Measurements from ENCODE around the gene SMARCC1. TPM values are rescaled to one million over a fixed set of nuclear protein-coding genes. Genes with fewer than 3 reads are reported as not detected.
"Not testable (repeated sequence)": the region's sequence is repeated elsewhere in the genome, so short reads cannot be mapped to it uniquely, and the experiment has no call there.

SMARCC1 gene
- total RNA-seq, 2 donors from 2014 or later = 25.9 to 34.3 TPM

DNA sequence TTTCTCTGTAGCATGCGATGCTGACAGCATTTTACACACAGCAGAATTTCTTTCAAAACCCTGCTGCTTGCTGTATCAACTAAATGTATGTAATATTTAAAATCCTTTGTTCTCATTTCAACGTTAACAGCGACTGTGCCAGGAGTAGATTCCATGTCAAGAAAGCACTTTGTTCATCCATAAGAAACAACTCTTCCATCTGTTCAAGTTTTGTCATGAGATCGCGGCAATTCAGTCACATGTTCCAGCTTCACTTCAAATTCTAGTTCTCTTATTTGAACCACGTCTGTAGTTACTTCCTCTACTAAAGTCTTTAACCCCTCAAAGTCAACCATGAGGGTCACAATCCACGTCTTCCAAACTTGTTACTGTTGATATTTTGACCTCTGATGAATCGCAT is 50.6 kb downstream of the SMARCC1 start:
- Histone ChIP-seq H3K9me3 (no peaks in the 10 kb centered on the region), H3K27me3 (no peaks in the 10 kb centered on the region), H3K4me1 (no peaks in the 10 kb centered on the region), H3K4me3 (no peak overlapping the region), H3K27ac (no peak overlapping the region), H3K36me3 (replicated peaks in 1 of 2; ENCODE audit: insufficient read depth in 1 of 2, low read depth in 2 of 2) (peaks cover 21 to 27% of the 10 kb centered on the region in 2 donors)
- DNase-seq (no peak), ATAC-seq (no peak)
- 84 to 88% methylated on average over 8 of the region's 8 CpGs for WGBS, 2 donors
- TF ChIP-seq, protein P1, sequence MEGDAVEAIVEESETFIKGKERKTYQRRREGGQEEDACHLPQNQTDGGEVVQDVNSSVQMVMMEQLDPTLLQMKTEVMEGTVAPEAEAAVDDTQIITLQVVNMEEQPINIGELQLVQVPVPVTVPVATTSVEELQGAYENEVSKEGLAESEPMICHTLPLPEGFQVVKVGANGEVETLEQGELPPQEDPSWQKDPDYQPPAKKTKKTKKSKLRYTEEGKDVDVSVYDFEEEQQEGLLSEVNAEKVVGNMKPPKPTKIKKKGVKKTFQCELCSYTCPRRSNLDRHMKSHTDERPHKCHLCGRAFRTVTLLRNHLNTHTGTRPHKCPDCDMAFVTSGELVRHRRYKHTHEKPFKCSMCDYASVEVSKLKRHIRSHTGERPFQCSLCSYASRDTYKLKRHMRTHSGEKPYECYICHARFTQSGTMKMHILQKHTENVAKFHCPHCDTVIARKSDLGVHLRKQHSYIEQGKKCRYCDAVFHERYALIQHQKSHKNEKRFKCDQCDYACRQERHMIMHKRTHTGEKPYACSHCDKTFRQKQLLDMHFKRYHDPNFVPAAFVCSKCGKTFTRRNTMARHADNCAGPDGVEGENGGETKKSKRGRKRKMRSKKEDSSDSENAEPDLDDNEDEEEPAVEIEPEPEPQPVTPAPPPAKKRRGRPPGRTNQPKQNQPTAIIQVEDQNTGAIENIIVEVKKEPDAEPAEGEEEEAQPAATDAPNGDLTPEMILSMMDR (IDR thresholded peaks at IDR 0.05) = no peak
- TF ChIP-seq POLR2A (IDR thresholded peaks at IDR 0.05) = no peak
- intact Hi-C loops (cut with DNase I) = no loop called here

DNA sequence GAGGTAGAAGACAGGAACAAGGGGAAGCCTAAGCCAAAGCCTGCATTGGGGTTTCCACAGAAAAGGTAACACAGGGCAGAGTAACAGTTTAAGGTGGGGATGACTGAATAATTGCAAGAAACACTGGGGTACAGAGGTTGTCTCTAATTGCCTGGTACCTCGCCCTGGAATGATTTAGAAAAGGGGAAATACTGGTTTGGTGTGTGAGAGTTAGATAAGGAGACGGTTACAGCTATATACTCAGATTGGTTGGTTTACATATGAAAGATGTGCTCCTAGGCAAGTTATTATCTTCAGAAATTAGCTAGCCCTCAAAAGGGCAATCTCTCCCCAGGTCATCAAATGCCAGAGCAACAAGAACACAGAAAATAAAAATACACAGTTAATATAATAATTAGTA is 58.8 kb downstream of the SMARCC1 start:
- DNase-seq (no peak), ATAC-seq (no peak)
- 49 to 52% methylated on average over 2 of the region's 2 CpGs for WGBS, 2 donors
- TF ChIP-seq POLR2A (IDR thresholded peaks at IDR 0.05) = no peak
- intact Hi-C loops (cut with DNase I) = no loop called here
- Histone ChIP-seq H3K36me3 (replicated peaks in 1 of 2; ENCODE audit: insufficient read depth in 1 of 2, low read depth in 2 of 2) (peaks cover 0 to 15% of the 10 kb centered on the region in 2 donors), H3K9me3 (no peaks in the 10 kb centered on the region), H3K4me3 (no peak overlapping the region), H3K27ac (no peak overlapping the region), H3K27me3 (no peaks in the 10 kb centered on the region), H3K4me1 (no peaks in the 10 kb centered on the region)

DNA sequence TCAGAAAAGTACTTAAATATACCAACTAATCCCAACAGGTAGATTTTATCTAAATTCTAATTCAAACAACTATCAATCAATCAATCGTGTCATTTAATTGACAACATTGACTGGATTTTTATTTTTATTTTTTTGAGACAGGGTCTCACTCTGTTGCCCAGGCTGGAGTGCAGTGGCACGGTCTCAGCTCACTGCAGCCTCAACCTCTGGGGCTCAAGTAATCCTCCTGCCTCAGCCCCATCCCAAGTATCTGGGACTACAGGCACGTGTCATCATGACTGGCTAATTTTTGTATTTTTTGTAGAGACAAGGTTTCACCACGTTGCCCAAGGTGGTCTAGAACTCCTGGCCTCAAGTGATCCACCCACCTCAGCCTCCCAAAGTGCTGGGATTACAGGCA is 64.2 kb downstream of the SMARCC1 start:
- H3K27me3 ChIP-seq; DNase-seq; H3K4me1 ChIP-seq; H3K4me3 ChIP-seq; H3K27ac ChIP-seq; H3K9me3 ChIP-seq; intact Hi-C loops (cut with DNase I); ATAC-seq: not testable (repeated sequence)
- H3K36me3 ChIP-seq (replicated peaks in 1 of 2; ENCODE audit: insufficient read depth in 1 of 2, low read depth in 2 of 2) = peaks cover 0 to 21% of the 10 kb centered on the region in 2 donors
- 92 to 94% methylated on average over 4 of the region's 4 CpGs for WGBS, 2 donors

DNA sequence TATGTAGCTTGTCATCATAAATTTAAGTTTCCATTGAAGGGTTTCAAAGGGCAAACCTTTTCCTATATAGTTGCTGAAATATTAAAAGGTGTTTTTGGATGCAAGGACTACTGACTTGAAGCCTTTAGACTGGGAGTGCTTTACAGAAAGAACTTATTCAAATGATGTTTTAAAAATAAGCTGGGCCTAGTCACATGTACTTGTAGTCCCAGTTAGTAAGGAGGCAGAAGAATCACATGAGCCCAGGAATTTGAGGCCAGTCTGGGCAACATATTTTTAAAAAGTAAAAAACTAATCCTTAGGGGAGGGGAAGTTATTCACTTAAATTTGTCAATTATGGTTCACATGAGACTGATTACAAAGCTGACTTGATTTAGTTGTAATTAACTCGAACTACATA is 65.0 kb downstream of the SMARCC1 start:
- DNase-seq = no peak
- Histone ChIP-seq H3K4me3 (no peak overlapping the region), H3K9me3 (no peaks in the 10 kb centered on the region), H3K27me3 (no peaks in the 10 kb centered on the region), H3K4me1 (no peaks in the 10 kb centered on the region), H3K36me3 (replicated peaks in 1 of 2; ENCODE audit: insufficient read depth in 1 of 2, low read depth in 2 of 2) (peaks cover 0 to 23% of the 10 kb centered on the region in 2 donors), H3K27ac (no peak overlapping the region)
- no peak for ATAC-seq
- TF ChIP-seq, protein P1 (IDR thresholded peaks at IDR 0.05) = no peak
- TF ChIP-seq POLR2A (IDR thresholded peaks at IDR 0.05) = no peak
- 86 to 97% methylated on average over 1 of the region's 1 CpG for WGBS, 2 donors
- intact Hi-C loops (cut with DNase I) = no loop called here

DNA sequence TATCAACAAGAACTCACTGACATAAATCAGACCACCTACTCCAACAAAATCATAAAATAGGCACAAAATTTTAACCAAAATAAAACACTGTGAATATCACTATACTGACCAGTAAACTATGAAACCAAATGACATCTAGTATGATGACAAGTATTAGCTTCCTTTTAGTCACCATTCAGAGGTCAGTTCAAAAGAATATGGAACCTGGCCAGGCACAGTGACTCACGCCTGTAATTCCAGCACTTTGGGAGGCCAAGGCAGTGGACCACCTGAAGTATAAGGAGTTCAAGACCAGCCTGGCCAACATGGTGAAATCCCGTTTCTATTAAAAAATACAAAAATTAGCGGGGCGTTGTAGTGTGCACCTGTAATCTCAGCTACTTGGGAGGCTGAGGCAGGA is 65.8 kb downstream of the SMARCC1 start:
- no peaks in the 10 kb centered on the region for H3K9me3 ChIP-seq
- H3K36me3 ChIP-seq (replicated peaks in 1 of 2; ENCODE audit: insufficient read depth in 1 of 2, low read depth in 2 of 2) = peaks cover 0 to 23% of the 10 kb centered on the region in 2 donors
- H3K4me1 ChIP-seq = no peaks in the 10 kb centered on the region
- no peak overlapping the region for H3K4me3 ChIP-seq
- DNase-seq (peak in 3 of 4 donors; percentile 11 to 16 (median 13)), ATAC-seq (no peak)
- intact Hi-C loops (cut with DNase I) = no loop called here
- no peaks in the 10 kb centered on the region for H3K27me3 ChIP-seq
- WGBS, 2 donors = 91 to 92% methylated on average over 4 of the region's 4 CpGs
- no peak overlapping the region for H3K27ac ChIP-seq
- no peak for TF ChIP-seq POLR2A (IDR thresholded peaks at IDR 0.05)
- TF ChIP-seq, protein P1 (IDR thresholded peaks at IDR 0.05) = no peak

DNA sequence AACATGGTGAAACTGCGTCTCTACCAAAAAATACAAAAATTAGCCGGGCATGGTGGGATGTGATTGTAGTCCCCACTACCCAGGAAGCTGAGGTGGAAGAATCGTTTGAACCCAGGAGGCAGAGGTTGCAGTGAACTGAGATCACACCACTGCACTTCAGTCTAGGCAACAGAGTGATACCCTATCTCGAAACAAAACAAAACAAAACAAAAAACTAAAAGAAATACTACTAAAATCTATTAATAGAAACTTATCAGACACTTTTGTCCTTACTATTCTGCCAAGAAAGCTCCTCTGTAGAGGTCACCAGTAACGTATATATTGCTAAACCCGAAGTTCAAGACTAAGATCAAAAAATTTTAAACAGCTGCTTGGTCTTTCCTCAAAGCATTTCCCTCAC is 67.1 kb downstream of the SMARCC1 start:
- Histone ChIP-seq H3K9me3 (no peaks in the 10 kb centered on the region), H3K4me3 (no peak overlapping the region), H3K27me3 (no peaks in the 10 kb centered on the region), H3K27ac (no peak overlapping the region), H3K4me1 (no peaks in the 10 kb centered on the region), H3K36me3 (replicated peaks in 1 of 2; ENCODE audit: insufficient read depth in 1 of 2, low read depth in 2 of 2) (peaks cover 0 to 20% of the 10 kb centered on the region in 2 donors)
- TF ChIP-seq, protein P1 (IDR thresholded peaks at IDR 0.05) = no peak
- TF ChIP-seq POLR2A (IDR thresholded peaks at IDR 0.05) = no peak
- no peak for ATAC-seq
- intact Hi-C loops (cut with DNase I) = no loop called here
- 66 to 71% methylated on average over 6 of the region's 6 CpGs for WGBS, 2 donors
- no peak for DNase-seq
